WTC11 (cell line): ENCODE data around the gene SLC40A1. TPM values are rescaled to one million over a fixed set of nuclear protein-coding genes. Genes with fewer than 3 reads are reported as not detected.

ENCODE experiments used
- ATAC-seq: fragments of 200-7000 bp; cut with Tn5 transposase; 2 replicates; pipeline ENCODE4 v1.10.0; 2021; ENCODE audit warnings: mild to moderate bottlenecking, moderate library complexity
- CTCF ChIA-PET: fragments of 300-600 bp; sonication (Branson Sonifier 250); formaldehyde crosslinking; loops from one replicate; lab custom pipeline; 2021; ENCODE audit warnings: antibody characterized with exemption; lab: Charles Lee
- POLR2A ChIA-PET: fragments of 350-600 bp; sonication (Branson Sonifier 250); formaldehyde crosslinking; loops from one replicate; lab custom pipeline; 2021; ENCODE audit warnings: antibody characterized with exemption; lab: Charles Lee
- DNase-seq: peaks from one replicate; pipeline ENCODE4 v3.0.0; 2021; ENCODE audit warnings: low spot score
- H3K27ac Mint-ChIP-seq: 2 replicates; pipeline ENCODE4 v1.8.0; 2021; ENCODE audit warnings: mixed read lengths
- H3K27me3 Mint-ChIP-seq: 2 replicates; pipeline ENCODE4 v1.8.0; 2021; ENCODE audit warnings: low read depth, mild to moderate bottlenecking, moderate library complexity, mixed read lengths
- H3K36me3 Mint-ChIP-seq: 2 replicates; pipeline ENCODE4 v1.8.0; 2021; ENCODE audit warnings: mixed read lengths
- H3K4me1 Mint-ChIP-seq: 2 replicates; pipeline ENCODE4 v1.8.0; 2022; ENCODE audit warnings: mixed read lengths
- H3K4me3 Mint-ChIP-seq: 2 replicates; pipeline ENCODE4 v1.8.0; 2021; ENCODE audit warnings: mild to moderate bottlenecking, moderate library complexity, mixed read lengths
- H3K9me3 Mint-ChIP-seq: 2 replicates; pipeline ENCODE4 v1.8.0; 2021; ENCODE audit warnings: mixed read lengths
- ATF1 ChIP-seq: sonication (generic); formaldehyde crosslinking; IDR thresholded peaks from 2 replicates; pipeline ENCODE4 v1.8.1; 2023; ENCODE audit warnings: mild to moderate bottlenecking, moderate library complexity, missing genetic modification reagents
- ELF4 ChIP-seq: sonication (generic); formaldehyde crosslinking; IDR thresholded peaks from 2 replicates; pipeline ENCODE4 v1.8.1; 2022; ENCODE audit warnings: low read depth, mild to moderate bottlenecking, moderate library complexity, missing genetic modification reagents
- FOXK1 ChIP-seq: sonication (generic); formaldehyde crosslinking; IDR thresholded peaks from 2 replicates; pipeline ENCODE4 v1.8.0; 2022; ENCODE audit warnings: mild to moderate bottlenecking, moderate library complexity, missing genetic modification reagents
- JAZF1 ChIP-seq: fragments of 250-450 bp; sonication (Bioruptor Pico); IDR thresholded peaks from 2 replicates; pipeline ENCODE4 v1.9.0; 2021; ENCODE audit warnings: moderate library complexity, mild to moderate bottlenecking, inconsistent platforms
- JUN ChIP-seq: sonication (generic); formaldehyde crosslinking; IDR thresholded peaks from 2 replicates; pipeline ENCODE4 v1.8.0; 2023; ENCODE audit warnings: mild to moderate bottlenecking, missing genetic modification reagents
- MXD4 ChIP-seq: fragments of 250-450 bp; sonication (Bioruptor Pico); IDR thresholded peaks from 2 replicates; pipeline ENCODE4 v1.8.0; 2021; ENCODE audit warnings: mild to moderate bottlenecking, moderate library complexity, borderline replicate concordance
- NFATC4 ChIP-seq: fragments of 250-450 bp; sonication (Bioruptor Pico); IDR thresholded peaks from 2 replicates; pipeline ENCODE4 v1.9.0; 2021; ENCODE audit warnings: mild to moderate bottlenecking
- PRRX2 ChIP-seq: fragments of 250-450 bp; sonication (Bioruptor Pico); IDR thresholded peaks from 2 replicates; pipeline ENCODE4 v1.8.0; 2021; ENCODE audit warnings: mild to moderate bottlenecking
- RORB ChIP-seq: fragments of 250-450 bp; sonication (Bioruptor Pico); IDR thresholded peaks from 2 replicates; pipeline ENCODE4 v1.9.0; 2021; ENCODE audit warnings: mild to moderate bottlenecking
- SOX15 ChIP-seq: fragments of 250-450 bp; sonication (Bioruptor Pico); IDR thresholded peaks from 2 replicates; pipeline ENCODE4 v1.9.0; 2021; ENCODE audit warnings: mild to moderate bottlenecking
- TEAD1 ChIP-seq: sonication (generic); formaldehyde crosslinking; IDR thresholded peaks from 2 replicates; pipeline ENCODE4 v1.8.0; 2022; ENCODE audit warnings: mild to moderate bottlenecking, missing genetic modification reagents
- TP53 ChIP-seq: sonication (generic); formaldehyde crosslinking; IDR thresholded peaks from 2 replicates; pipeline ENCODE4 v1.8.1; 2023; ENCODE audit warnings: mild to moderate bottlenecking, missing genetic modification reagents
- ZNF232 ChIP-seq: sonication (generic); formaldehyde crosslinking; IDR thresholded peaks from 2 replicates; pipeline ENCODE4 v1.8.0; 2022; ENCODE audit warnings: mild to moderate bottlenecking, missing genetic modification reagents
- ZNF317 ChIP-seq: sonication (generic); formaldehyde crosslinking; IDR thresholded peaks from 2 replicates; pipeline ENCODE4 v1.8.1; 2023; ENCODE audit warnings: low read depth, mild to moderate bottlenecking, moderate library complexity, missing genetic modification reagents, borderline replicate concordance
- ZNF396 ChIP-seq: fragments of 250-450 bp; sonication (Bioruptor Pico); IDR thresholded peaks from 2 replicates; pipeline ENCODE4 v1.8.0; 2021; ENCODE audit warnings: mild to moderate bottlenecking, moderate library complexity, borderline replicate concordance
- ZNF423 ChIP-seq: fragments of 250-450 bp; sonication (Bioruptor Pico); IDR thresholded peaks from 2 replicates; pipeline ENCODE4 v2.1.2; 2022; ENCODE audit warnings: mild to moderate bottlenecking, moderate library complexity
- ZNF671 ChIP-seq: fragments of 250-450 bp; sonication (Bioruptor Pico); IDR thresholded peaks from 2 replicates; pipeline ENCODE4 v1.8.0; 2021; ENCODE audit warnings: mild to moderate bottlenecking
- total RNA-seq: library from RNA; stranded (reverse); gene quantifications from 3 replicates; pipeline ENCODE4 v1.2.3, GENCODE V29; 2021
- TF ChIP-seq, protein P1 (sequence below): sonication (generic); formaldehyde crosslinking; IDR thresholded peaks from 2 replicates; pipeline ENCODE4 v1.8.1; 2023; ENCODE audit warnings: mild to moderate bottlenecking, missing genetic modification reagents
- TF ChIP-seq, protein P2 (sequence below): fragments of 250-450 bp; sonication (Bioruptor Pico); IDR thresholded peaks from 2 replicates; pipeline ENCODE4 v1.8.0; 2021; ENCODE audit warnings: mild to moderate bottlenecking
- TF ChIP-seq, protein P3 (sequence below): sonication (generic); formaldehyde crosslinking; IDR thresholded peaks from 2 replicates; pipeline ENCODE4 v1.8.1; 2023; ENCODE audit warnings: mild to moderate bottlenecking, missing genetic modification reagents, moderate library complexity
- TF ChIP-seq, protein P4 (sequence below): fragments of 250-450 bp; sonication (Bioruptor Pico); IDR thresholded peaks from 2 replicates; pipeline ENCODE4 v1.9.0; 2021; ENCODE audit warnings: moderate library complexity, mild to moderate bottlenecking, inconsistent platforms, borderline replicate concordance
- TF ChIP-seq, protein P5 (sequence below): sonication (generic); formaldehyde crosslinking; IDR thresholded peaks from 2 replicates; pipeline ENCODE4 v1.8.0; 2022; ENCODE audit warnings: mild to moderate bottlenecking, missing genetic modification reagents
- TF ChIP-seq, protein P6 (sequence below): sonication (generic); formaldehyde crosslinking; IDR thresholded peaks from 2 replicates; pipeline ENCODE4 v1.8.0; 2023; ENCODE audit warnings: mild to moderate bottlenecking, missing genetic modification reagents
- TF ChIP-seq, protein P7 (sequence below): sonication (generic); formaldehyde crosslinking; IDR thresholded peaks from 2 replicates; pipeline ENCODE4 v1.8.1; 2022; ENCODE audit warnings: mild to moderate bottlenecking, missing genetic modification reagents, moderate library complexity, borderline replicate concordance
- TF ChIP-seq, protein P8 (sequence below): sonication (generic); formaldehyde crosslinking; IDR thresholded peaks from 2 replicates; pipeline ENCODE4 v1.8.1; 2022; ENCODE audit warnings: missing genetic modification reagents, borderline replicate concordance
- TF ChIP-seq, protein P9 (sequence below): fragments of 250-450 bp; sonication (Bioruptor Pico); IDR thresholded peaks from 2 replicates; pipeline ENCODE4 v1.9.0; 2021; ENCODE audit warnings: mild to moderate bottlenecking

SLC40A1 gene
- total RNA-seq, 1 experiment from 2014 or later = 0.57 TPM

DNA sequence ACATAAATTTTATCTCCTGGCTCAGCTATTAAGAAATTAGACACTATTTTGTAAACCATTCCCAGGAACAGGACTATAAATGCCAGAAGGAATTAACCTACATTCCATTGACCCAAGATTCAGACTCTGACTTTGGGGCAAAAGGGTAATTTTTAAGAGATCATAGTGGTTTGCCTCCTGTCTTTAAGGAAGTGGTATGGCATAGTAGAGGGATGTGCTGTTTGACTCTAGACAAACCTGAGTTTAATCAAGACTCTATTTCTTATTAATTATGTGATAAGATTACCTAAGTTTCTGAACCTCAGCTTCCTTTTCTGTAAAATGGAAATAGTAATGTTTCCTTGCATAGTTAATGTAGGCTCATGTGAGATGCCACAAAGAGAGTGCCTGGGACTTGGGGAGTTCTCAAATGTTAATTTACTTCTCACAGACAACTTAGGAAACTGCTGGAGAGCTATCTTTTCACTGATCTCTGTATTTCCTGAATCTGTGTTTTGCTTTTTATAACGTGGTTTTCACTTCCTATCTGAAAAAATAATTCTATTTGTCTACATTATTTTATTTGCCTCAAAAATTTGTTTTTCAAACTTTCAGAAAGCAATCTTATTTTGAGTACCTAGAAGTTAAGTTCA is 11.9 kb upstream of the SLC40A1 start:
- ChIA-PET CTCF (no interaction called here), POLR2A (no interaction called here)
- ATAC-seq (no peak), DNase-seq (no peak)
- no peak overlapping the region for H3K4me3 Mint-ChIP-seq
- TF ChIP-seq, protein P1, sequence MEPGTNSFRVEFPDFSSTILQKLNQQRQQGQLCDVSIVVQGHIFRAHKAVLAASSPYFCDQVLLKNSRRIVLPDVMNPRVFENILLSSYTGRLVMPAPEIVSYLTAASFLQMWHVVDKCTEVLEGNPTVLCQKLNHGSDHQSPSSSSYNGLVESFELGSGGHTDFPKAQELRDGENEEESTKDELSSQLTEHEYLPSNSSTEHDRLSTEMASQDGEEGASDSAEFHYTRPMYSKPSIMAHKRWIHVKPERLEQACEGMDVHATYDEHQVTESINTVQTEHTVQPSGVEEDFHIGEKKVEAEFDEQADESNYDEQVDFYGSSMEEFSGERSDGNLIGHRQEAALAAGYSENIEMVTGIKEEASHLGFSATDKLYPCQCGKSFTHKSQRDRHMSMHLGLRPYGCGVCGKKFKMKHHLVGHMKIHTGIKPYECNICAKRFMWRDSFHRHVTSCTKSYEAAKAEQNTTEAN (CRISPR knock-in tag) = no peak
- TF ChIP-seq TP53 (CRISPR knock-in tag) (no peak), MXD4 (no peak), ELF4 (CRISPR knock-in tag) (no peak), ZNF423 (CRISPR knock-in tag) (no peak), JUN (no peak), JAZF1 (no peak), ZNF396 (CRISPR knock-in tag) (no peak)
- TF ChIP-seq, protein P2, sequence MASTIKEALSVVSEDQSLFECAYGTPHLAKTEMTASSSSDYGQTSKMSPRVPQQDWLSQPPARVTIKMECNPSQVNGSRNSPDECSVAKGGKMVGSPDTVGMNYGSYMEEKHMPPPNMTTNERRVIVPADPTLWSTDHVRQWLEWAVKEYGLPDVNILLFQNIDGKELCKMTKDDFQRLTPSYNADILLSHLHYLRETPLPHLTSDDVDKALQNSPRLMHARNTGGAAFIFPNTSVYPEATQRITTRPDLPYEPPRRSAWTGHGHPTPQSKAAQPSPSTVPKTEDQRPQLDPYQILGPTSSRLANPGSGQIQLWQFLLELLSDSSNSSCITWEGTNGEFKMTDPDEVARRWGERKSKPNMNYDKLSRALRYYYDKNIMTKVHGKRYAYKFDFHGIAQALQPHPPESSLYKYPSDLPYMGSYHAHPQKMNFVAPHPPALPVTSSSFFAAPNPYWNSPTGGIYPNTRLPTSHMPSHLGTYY (CRISPR knock-in tag) = no peak
- TF ChIP-seq, protein P3, sequence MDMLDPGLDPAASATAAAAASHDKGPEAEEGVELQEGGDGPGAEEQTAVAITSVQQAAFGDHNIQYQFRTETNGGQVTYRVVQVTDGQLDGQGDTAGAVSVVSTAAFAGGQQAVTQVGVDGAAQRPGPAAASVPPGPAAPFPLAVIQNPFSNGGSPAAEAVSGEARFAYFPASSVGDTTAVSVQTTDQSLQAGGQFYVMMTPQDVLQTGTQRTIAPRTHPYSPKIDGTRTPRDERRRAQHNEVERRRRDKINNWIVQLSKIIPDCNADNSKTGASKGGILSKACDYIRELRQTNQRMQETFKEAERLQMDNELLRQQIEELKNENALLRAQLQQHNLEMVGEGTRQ (CRISPR knock-in tag) = no peak
- TF ChIP-seq, protein P4, sequence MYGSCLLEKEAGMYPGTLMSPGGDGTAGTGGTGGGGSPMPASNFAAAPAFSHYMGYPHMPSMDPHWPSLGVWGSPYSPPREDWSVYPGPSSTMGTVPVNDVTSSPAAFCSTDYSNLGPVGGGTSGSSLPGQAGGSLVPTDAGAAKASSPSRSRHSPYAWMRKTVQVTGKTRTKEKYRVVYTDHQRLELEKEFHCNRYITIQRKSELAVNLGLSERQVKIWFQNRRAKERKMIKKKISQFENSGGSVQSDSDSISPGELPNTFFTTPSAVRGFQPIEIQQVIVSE = no peak
- TF ChIP-seq, protein P5, sequence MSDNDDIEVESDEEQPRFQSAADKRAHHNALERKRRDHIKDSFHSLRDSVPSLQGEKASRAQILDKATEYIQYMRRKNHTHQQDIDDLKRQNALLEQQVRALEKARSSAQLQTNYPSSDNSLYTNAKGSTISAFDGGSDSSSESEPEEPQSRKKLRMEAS (CRISPR knock-in tag) = no peak
- TF ChIP-seq, protein P6, sequence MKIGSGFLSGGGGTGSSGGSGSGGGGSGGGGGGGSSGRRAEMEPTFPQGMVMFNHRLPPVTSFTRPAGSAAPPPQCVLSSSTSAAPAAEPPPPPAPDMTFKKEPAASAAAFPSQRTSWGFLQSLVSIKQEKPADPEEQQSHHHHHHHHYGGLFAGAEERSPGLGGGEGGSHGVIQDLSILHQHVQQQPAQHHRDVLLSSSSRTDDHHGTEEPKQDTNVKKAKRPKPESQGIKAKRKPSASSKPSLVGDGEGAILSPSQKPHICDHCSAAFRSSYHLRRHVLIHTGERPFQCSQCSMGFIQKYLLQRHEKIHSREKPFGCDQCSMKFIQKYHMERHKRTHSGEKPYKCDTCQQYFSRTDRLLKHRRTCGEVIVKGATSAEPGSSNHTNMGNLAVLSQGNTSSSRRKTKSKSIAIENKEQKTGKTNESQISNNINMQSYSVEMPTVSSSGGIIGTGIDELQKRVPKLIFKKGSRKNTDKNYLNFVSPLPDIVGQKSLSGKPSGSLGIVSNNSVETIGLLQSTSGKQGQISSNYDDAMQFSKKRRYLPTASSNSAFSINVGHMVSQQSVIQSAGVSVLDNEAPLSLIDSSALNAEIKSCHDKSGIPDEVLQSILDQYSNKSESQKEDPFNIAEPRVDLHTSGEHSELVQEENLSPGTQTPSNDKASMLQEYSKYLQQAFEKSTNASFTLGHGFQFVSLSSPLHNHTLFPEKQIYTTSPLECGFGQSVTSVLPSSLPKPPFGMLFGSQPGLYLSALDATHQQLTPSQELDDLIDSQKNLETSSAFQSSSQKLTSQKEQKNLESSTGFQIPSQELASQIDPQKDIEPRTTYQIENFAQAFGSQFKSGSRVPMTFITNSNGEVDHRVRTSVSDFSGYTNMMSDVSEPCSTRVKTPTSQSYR (CRISPR knock-in tag) = no peak
- TF ChIP-seq, protein P7, sequence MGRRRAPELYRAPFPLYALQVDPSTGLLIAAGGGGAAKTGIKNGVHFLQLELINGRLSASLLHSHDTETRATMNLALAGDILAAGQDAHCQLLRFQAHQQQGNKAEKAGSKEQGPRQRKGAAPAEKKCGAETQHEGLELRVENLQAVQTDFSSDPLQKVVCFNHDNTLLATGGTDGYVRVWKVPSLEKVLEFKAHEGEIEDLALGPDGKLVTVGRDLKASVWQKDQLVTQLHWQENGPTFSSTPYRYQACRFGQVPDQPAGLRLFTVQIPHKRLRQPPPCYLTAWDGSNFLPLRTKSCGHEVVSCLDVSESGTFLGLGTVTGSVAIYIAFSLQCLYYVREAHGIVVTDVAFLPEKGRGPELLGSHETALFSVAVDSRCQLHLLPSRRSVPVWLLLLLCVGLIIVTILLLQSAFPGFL (CRISPR knock-in tag) = no peak
- H3K36me3 Mint-ChIP-seq = no peaks in the 10 kb centered on the region
- H3K4me1 Mint-ChIP-seq = peaks cover 10% of the 10 kb centered on the region
- H3K9me3 Mint-ChIP-seq = no peaks in the 10 kb centered on the region
- no peak overlapping the region for H3K27ac Mint-ChIP-seq
- peaks cover 3% of the 10 kb centered on the region; the same call in 1 of the 2 replicates for H3K27me3 Mint-ChIP-seq

DNA sequence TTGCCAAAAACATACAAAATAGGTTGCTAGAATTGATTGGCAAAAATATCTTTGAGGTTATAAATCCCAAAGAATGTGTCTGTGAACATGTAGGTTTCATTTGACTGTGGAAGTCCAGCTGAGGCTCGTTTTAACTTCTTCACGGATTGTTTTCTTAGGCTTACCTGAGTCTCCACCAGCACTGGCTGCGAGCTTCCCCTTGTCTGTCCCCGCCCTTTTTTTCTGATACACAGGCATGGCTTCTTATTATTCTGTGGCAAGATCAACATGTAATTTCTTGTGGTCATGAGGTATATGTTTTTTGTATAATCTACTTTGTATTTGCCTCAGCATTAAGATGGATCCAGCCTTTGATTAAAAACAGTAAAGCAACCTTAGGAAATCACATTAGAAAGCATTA is 7.2 kb upstream of the SLC40A1 start:
- H3K27me3 Mint-ChIP-seq = peaks cover 39% of the 10 kb centered on the region

More for the DNA sequence above, 7.2 kb upstream of the SLC40A1 start:
- TF ChIP-seq FOXK1 (CRISPR knock-in tag) = no peak
- no peak for TF ChIP-seq ZNF671 (CRISPR knock-in tag)
- no peak for TF ChIP-seq NFATC4 (CRISPR knock-in tag)
- no peak for TF ChIP-seq ZNF317 (CRISPR knock-in tag)
- TF ChIP-seq, protein P8, sequence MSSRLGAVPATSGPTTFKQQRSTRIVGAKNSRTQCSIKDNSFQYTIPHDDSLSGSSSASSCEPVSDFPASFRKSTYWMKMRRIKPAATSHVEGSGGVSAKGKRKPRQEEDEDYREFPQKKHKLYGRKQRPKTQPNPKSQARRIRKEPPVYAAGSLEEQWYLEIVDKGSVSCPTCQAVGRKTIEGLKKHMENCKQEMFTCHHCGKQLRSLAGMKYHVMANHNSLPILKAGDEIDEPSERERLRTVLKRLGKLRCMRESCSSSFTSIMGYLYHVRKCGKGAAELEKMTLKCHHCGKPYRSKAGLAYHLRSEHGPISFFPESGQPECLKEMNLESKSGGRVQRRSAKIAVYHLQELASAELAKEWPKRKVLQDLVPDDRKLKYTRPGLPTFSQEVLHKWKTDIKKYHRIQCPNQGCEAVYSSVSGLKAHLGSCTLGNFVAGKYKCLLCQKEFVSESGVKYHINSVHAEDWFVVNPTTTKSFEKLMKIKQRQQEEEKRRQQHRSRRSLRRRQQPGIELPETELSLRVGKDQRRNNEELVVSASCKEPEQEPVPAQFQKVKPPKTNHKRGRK = no peak
- TF ChIP-seq PRRX2 (CRISPR knock-in tag) = no peak
- TF ChIP-seq ATF1 (CRISPR knock-in tag) = no peak
- TF ChIP-seq, protein P9, sequence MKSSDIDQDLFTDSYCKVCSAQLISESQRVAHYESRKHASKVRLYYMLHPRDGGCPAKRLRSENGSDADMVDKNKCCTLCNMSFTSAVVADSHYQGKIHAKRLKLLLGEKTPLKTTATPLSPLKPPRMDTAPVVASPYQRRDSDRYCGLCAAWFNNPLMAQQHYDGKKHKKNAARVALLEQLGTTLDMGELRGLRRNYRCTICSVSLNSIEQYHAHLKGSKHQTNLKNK (CRISPR knock-in tag) = no peak
- no peak for TF ChIP-seq TEAD1 (CRISPR knock-in tag)
- no peak for TF ChIP-seq SOX15 (CRISPR knock-in tag)
- TF ChIP-seq RORB (CRISPR knock-in tag) = no peak
- no peak for TF ChIP-seq ZNF232
- no peak for TF ChIP-seq ZNF423 (CRISPR knock-in tag)
- TF ChIP-seq, protein P5 (CRISPR knock-in tag) = no peak
- no peak for ATAC-seq
- CTCF ChIA-PET = no interaction called here
- no peaks in the 10 kb centered on the region for H3K36me3 Mint-ChIP-seq
- POLR2A ChIA-PET = no interaction called here
- peaks cover 5% of the 10 kb centered on the region for H3K4me1 Mint-ChIP-seq
- H3K9me3 Mint-ChIP-seq = no peaks in the 10 kb centered on the region
- H3K27ac Mint-ChIP-seq = no peak overlapping the region
- DNase-seq = no peak
- no peak overlapping the region for H3K4me3 Mint-ChIP-seq
